IPS-18a (cell line): Measurements from ENCODE around the gene GTF3A.

Experiments used
- H3K27ac ChIP-seq: one replicate; pipeline ENCODE4 v1.5.1; 2013; ENCODE audit warnings: low read length
- H3K27me3 ChIP-seq: one replicate; pipeline ENCODE4 v1.6.1; 2013; ENCODE audit warnings: mild to moderate bottlenecking, low read length; ENCODE audit not compliant: control insufficient read depth, insufficient read depth
- H3K36me3 ChIP-seq: one replicate; pipeline ENCODE4 v1.6.1; 2013; ENCODE audit warnings: low read depth, low read length; ENCODE audit not compliant: control insufficient read depth
- H3K4me1 ChIP-seq: one replicate; pipeline ENCODE4 v1.6.1; 2013; ENCODE audit warnings: low read depth, low read length; ENCODE audit not compliant: control insufficient read depth
- H3K4me3 ChIP-seq: one replicate; pipeline ENCODE4 v1.5.1; 2013; ENCODE audit warnings: low read length
- H3K9ac ChIP-seq: one replicate; pipeline ENCODE4 v1.6.1; 2013; ENCODE audit warnings: mild to moderate bottlenecking, low read length, moderate library complexity
- H3K9me3 ChIP-seq: one replicate; pipeline ENCODE4 v1.6.1; 2013; ENCODE audit warnings: low read depth, low read length; ENCODE audit not compliant: control insufficient read depth

GTF3A gene

DNA sequence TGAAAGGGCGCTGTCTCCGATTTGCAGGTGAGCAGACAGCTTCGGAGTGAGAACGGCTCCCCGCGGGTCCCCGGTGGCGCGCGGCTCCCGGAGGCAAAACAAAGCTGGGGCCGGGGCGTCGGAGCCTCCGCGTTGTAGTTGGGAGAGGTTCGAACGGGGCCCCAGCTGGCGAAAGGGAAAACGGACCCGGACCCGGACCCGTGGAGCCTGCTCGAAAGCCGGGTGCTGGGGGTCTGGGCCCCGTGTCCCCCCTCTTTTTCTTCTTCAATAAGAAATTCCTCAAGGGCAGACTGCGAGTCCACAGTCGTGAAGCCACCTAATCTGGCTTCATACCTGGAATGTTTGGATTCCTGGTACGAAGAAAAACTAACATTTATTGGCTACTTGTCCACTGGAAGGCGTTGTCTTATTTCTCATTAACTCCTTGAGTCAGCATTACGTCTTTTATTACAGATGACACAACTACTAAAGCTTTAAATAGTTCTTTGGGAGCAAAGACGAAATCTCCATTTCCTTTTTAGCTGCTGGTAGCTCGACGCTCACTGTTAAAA, 26.6 kb downstream of the GTF3A start:
- Histone ChIP-seq H3K27ac (no peak overlapping the region), H3K4me3 (peak overlapping the region; percentile 77), H3K9ac (peak overlapping the region; percentile 68), H3K4me1 (peaks cover 17% of the 10 kb centered on the region), H3K27me3 (peaks cover 26% of the 10 kb centered on the region), H3K36me3 (no peaks in the 10 kb centered on the region), H3K9me3 (no peaks in the 10 kb centered on the region)

DNA sequence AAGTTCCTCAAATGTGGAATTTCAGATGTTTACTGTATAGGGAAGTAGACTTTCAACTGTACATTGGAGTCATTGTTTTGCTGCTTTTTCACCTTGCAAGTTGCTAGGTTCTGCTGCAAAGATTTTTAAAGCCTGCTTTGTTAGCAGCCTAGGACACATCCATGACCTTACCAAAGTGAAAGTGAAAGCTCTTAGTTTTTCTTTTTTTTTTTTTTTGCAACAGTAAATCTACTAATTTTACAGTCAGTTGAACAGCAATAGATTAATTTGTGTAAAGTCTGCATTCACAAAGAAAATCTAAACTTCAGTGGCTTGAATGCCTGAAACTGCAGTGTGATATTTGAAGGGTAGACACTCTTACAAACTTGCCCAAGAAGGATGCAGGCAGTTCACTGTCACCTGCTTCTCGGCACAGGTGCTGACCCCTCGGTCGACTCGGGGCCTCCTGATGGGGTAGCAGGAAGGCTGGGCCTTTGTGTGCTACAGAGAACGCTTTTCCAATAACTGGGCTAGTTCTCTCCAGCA, 31.0 kb downstream of the GTF3A start:
- Histone ChIP-seq H3K9me3 (no peaks in the 10 kb centered on the region), H3K4me3 (no peak overlapping the region), H3K9ac (no peak overlapping the region)

DNA sequence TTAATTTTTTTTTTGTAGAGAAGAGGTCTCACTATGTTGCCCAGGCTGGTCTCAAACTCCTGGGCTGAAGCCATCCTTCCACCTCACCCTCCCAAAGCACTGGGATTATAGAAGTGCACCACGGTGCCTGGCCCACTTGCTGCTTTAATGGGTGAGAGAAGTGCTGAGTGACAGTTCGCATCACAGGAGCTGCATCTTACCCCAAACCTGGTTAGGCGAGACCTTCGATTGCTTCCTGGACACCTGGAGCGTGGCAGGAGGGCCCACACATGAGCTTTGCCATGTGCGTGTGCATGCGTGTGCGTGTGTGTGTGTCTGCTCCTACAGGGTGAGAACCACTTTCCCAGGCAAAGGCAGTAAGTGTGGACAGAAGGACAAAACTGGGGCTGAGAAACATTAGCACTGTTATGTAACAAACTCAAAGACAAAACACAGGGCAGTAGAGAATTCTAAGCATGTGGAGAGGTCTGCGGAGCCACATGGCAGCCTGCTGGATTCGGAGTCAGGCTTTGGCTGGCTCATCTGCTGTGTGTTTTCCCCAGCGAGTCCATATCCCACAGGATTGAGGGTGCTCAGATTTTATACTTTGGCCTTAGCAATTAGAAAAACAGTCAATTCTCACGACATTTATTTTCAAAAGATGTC, 37.6 kb downstream of the GTF3A start:
- no peaks in the 10 kb centered on the region for H3K27me3 ChIP-seq
- H3K9me3 ChIP-seq = no peaks in the 10 kb centered on the region
- H3K4me1 ChIP-seq = no peaks in the 10 kb centered on the region
- H3K9ac ChIP-seq = no peak overlapping the region
- no peak overlapping the region for H3K4me3 ChIP-seq
- H3K36me3 ChIP-seq = no peaks in the 10 kb centered on the region
- H3K27ac ChIP-seq = no peak overlapping the region

More for the DNA sequence above, 31.0 kb downstream of the GTF3A start:
- no peak overlapping the region for H3K27ac ChIP-seq
- peaks cover 11% of the 10 kb centered on the region for H3K4me1 ChIP-seq
- no peaks in the 10 kb centered on the region for H3K36me3 ChIP-seq
- peaks cover 26% of the 10 kb centered on the region for H3K27me3 ChIP-seq

DNA sequence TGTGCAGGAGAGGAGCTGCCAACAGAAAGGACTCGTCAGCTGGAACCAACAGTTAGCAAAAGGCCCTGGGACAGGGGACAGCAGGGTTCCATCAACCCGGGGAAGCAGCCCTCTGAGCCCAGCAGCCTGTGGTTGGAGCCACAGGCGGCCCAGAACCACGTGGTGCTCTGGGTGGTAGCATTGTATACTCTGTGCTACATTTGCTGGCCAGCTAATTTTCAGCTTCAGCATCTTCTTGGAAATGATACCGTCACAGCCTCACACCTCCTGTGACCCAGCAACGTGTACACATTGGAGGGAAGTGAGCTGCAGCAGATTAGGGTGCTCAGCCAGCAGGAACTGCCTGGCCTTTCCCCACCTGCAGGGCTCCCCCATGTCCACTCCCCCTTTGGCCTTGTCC, 39.1 kb downstream of the GTF3A start:
- Histone ChIP-seq H3K36me3 (no peaks in the 10 kb centered on the region), H3K9ac (no peak overlapping the region), H3K9me3 (no peaks in the 10 kb centered on the region)

DNA sequence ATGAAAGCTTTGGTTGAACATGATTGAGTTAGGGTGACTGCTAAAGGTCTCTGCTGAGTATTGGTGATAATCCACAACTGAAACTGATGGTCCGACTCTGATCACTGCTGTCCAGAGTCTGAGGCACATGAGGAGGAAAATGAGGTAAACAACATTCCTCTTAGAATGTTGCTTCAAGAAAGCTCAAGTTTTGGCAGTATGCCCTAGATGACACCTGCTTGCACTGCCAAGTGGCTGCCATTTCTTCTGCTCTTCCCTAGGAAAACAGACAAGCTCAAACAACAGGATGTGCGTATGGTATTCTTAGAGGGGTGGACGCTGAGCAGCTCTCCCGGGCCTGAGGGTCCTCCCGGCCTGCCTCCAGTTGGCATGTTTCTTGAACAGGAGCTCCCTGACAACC, 41.2 kb downstream of the GTF3A start:
- H3K4me1 ChIP-seq = no peaks in the 10 kb centered on the region
- no peak overlapping the region for H3K4me3 ChIP-seq
- H3K9me3 ChIP-seq = no peaks in the 10 kb centered on the region
- no peaks in the 10 kb centered on the region for H3K27me3 ChIP-seq
- H3K36me3 ChIP-seq = no peaks in the 10 kb centered on the region
- H3K9ac ChIP-seq = no peak overlapping the region
- no peak overlapping the region for H3K27ac ChIP-seq

More for the DNA sequence above, 39.1 kb downstream of the GTF3A start:
- Histone ChIP-seq H3K27me3 (no peaks in the 10 kb centered on the region), H3K4me1 (no peaks in the 10 kb centered on the region), H3K27ac (no peak overlapping the region), H3K4me3 (no peak overlapping the region)

DNA sequence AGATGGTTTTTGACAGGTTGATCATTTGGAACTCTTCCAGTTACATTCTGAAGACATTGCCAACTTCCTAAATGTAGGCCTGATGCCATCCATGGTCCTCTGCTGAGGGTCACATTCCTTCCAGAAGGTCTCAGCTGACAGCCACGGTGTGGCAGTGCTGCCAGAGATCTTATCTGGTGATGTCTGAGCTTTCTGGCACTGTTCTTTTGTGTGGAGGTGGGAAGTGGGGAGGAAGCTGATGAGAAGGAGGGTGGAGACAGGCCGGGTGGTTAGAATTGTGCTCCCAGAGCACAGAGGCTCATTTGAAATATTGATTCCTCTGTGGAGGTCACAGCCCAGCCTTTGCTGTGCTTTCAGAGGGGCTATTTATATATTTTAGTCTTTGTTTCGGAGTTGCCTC, 42.1 kb downstream of the GTF3A start:
- H3K9ac ChIP-seq = no peak overlapping the region
- no peak overlapping the region for H3K27ac ChIP-seq
- no peaks in the 10 kb centered on the region for H3K27me3 ChIP-seq
- H3K4me1 ChIP-seq = no peaks in the 10 kb centered on the region
- no peaks in the 10 kb centered on the region for H3K36me3 ChIP-seq
- H3K4me3 ChIP-seq = no peak overlapping the region
- H3K9me3 ChIP-seq = no peaks in the 10 kb centered on the region

DNA sequence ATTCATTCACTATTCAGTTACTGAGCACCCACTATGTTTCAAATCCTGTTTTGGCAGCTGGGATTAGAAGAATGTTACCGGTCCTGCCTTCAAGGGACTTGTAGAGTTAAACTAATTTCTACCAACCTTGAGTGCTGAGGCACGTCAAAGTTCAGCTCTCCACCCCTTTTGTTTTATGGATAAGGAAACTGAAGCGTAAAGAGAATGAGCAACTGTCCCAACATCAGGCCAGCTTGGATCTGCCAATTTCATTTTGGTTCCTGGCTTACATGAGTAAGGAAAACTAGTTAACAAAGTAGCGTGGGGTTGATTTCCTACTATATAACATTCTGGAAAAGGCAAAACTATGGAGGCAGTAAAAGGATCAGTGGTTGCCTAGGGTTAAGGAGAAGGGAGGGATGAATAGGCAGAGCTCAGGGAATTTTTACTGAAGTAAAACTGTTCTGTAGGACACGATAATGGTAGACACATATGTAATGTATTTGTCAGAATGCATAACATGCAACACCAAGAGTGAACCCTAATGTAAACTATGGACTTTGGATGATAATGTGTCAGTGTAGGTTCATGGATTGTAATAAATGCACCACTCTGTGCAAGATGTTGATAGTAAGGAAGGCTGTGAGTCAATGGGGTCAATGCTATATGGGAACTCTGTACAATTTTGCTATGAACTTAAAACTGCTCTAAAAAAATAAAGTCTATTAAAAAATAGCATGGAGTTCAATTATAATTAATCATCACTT, 45.8 kb downstream of the GTF3A start:
- H3K4me3 ChIP-seq = no peak overlapping the region
- no peaks in the 10 kb centered on the region for H3K9me3 ChIP-seq
- no peaks in the 10 kb centered on the region for H3K4me1 ChIP-seq
- no peak overlapping the region for H3K27ac ChIP-seq
- no peak overlapping the region for H3K9ac ChIP-seq
- H3K27me3 ChIP-seq = no peaks in the 10 kb centered on the region
- no peaks in the 10 kb centered on the region for H3K36me3 ChIP-seq

DNA sequence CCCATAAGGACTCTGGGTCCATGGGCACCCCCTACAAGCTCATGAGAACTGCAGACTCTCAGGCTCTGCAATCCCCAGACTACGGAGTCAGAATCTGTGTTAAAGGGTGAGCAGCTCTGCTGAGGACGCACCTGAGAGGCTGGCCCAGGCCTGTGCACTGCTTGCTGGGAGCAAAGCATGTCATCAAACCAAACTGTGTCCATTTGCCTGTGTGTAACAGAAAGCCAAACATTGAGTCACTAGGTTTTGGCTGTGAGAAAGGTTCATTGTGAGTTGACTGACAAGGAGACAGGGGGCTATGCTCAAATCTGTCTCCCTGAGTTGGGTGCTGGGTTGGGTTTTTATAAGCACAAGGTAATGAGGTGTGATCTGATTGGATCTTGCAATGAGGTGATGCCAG, 48.0 kb downstream of the GTF3A start:
- H3K4me3 ChIP-seq = no peak overlapping the region
- no peaks in the 10 kb centered on the region for H3K27me3 ChIP-seq
- H3K4me1 ChIP-seq = no peaks in the 10 kb centered on the region
- no peaks in the 10 kb centered on the region for H3K9me3 ChIP-seq
- H3K27ac ChIP-seq = no peak overlapping the region
- no peaks in the 10 kb centered on the region for H3K36me3 ChIP-seq
- H3K9ac ChIP-seq = no peak overlapping the region

DNA sequence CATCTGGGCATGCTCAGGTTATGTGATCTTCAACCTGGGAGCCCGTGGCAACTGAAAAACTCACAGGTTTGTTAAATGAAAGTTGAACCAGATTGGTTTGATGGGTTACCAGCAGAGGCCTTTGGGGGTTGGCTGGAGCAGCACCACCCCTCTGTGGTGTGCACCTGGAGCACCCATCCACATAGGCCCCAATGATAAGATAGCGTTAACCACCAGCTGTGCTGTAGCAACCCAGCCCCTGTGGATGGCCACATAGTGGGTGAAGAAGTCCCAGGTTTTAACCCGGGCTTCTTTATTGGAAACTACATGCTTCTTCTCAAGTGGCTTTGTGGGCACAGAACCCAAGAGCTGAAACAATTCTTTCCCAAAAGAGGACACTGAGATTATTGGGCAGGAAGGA, 48.5 kb downstream of the GTF3A start:
- no peak overlapping the region for H3K9ac ChIP-seq
- no peaks in the 10 kb centered on the region for H3K9me3 ChIP-seq
- H3K4me3 ChIP-seq = no peak overlapping the region
- H3K4me1 ChIP-seq = no peaks in the 10 kb centered on the region
- H3K36me3 ChIP-seq = no peaks in the 10 kb centered on the region
- no peak overlapping the region for H3K27ac ChIP-seq
- no peaks in the 10 kb centered on the region for H3K27me3 ChIP-seq

DNA sequence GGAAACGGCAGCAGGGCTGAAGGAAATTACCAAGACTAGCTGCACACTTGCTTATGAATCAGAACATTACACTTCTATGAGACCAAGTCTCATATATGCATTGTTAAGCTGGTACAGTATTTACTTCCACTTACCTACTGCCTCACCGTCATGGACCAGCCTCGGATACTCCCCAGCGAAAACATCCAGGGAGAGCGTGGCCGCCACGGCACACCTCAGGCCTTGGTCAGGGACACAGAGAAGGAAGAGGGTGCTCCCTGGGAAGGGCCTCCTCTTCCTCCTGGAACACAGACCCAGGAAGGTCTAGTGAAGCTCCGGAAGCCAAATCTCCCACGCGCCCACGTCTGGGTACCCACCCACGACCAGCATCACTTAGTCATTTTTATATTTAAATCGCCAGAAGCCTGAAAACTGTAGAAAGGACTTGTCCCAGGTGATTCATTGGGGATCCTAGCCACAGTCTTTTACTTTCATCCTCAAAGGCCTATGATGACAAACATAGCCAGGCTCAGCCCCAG, 50.4 kb downstream of the GTF3A start:
- no peaks in the 10 kb centered on the region for H3K9me3 ChIP-seq
- no peaks in the 10 kb centered on the region for H3K4me1 ChIP-seq
- no peak overlapping the region for H3K27ac ChIP-seq
- no peaks in the 10 kb centered on the region for H3K36me3 ChIP-seq
- H3K4me3 ChIP-seq = no peak overlapping the region
- H3K27me3 ChIP-seq = no peaks in the 10 kb centered on the region
- H3K9ac ChIP-seq = no peak overlapping the region

DNA sequence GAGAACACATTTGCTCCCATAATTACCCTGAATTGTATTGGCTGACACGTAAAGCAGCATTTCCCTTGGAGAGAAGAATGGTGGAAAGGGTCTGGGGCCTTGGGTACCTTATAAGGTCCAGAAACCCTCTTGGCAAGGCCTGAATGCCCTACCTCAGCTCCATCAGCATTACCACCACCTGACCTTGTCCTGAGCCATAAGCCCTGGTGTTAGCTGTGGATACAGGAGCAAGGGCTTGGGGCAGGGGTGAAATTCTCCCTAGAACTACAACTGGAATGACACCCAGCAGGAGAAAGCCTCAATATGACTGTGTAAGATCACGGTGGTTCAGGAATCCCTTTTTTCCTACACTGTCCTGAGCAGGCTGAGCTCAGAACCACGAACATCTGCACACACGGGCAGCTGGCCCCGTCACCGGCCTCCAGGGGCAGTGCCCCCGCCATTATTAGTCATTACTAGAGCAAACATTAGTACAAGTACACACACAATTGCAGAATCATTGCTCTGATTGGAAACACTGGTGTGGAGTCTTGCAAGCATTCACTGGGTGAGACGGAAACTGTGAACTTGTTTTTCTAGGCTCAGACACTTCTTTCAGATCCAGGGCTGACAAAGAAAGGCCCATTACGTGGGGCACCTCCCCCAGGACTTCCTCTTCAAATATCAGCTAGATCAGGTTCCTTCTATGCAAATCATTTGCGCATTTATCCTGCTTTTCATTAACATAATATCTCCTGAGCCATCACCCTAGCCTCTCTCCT, 52.7 kb downstream of the GTF3A start:
- no peaks in the 10 kb centered on the region for H3K36me3 ChIP-seq
- peaks cover 3% of the 10 kb centered on the region for H3K4me1 ChIP-seq
- no peak overlapping the region for H3K9ac ChIP-seq
- no peak overlapping the region for H3K27ac ChIP-seq
- H3K4me3 ChIP-seq = no peak overlapping the region
- no peaks in the 10 kb centered on the region for H3K9me3 ChIP-seq
- H3K27me3 ChIP-seq = peaks cover 4% of the 10 kb centered on the region
